Endothelial cell (in vitro differentiated cells): ENCODE measurements around the gene RAD51B. TPM values are rescaled to one million over a fixed set of nuclear protein-coding genes. Genes with fewer than 3 reads are reported as not detected.
A peak's percentile ranks its signal among the peaks of the same experiment; 100 is the strongest.

ENCODE experiments used
- DNase-seq: peaks from one replicate; pipeline ENCODE4 v3.0.0; 2021; ENCODE audit warnings: low spot score
- H3K27ac Mint-ChIP-seq: one replicate; pipeline ENCODE4 v1.8.0; 2021; ENCODE audit warnings: mixed read lengths, inconsistent platforms; ENCODE audit not compliant: unreplicated experiment
- H3K27me3 Mint-ChIP-seq: one replicate; pipeline ENCODE4 v1.8.0; 2021; ENCODE audit warnings: mild to moderate bottlenecking, moderate library complexity, mixed read lengths, inconsistent platforms; ENCODE audit not compliant: unreplicated experiment
- H3K36me3 Mint-ChIP-seq: one replicate; pipeline ENCODE4 v1.8.0; 2021; ENCODE audit warnings: mild to moderate bottlenecking, low read depth, mixed read lengths, inconsistent platforms; ENCODE audit not compliant: unreplicated experiment
- H3K4me1 Mint-ChIP-seq: one replicate; pipeline ENCODE4 v1.8.0; 2021; ENCODE audit warnings: mild to moderate bottlenecking, mixed read lengths, inconsistent platforms; ENCODE audit not compliant: unreplicated experiment
- H3K4me3 Mint-ChIP-seq: one replicate; pipeline ENCODE4 v1.8.0; 2021; ENCODE audit warnings: mild to moderate bottlenecking, mixed read lengths, inconsistent platforms; ENCODE audit not compliant: unreplicated experiment
- H3K9me3 Mint-ChIP-seq: one replicate; pipeline ENCODE4 v1.8.0; 2021; ENCODE audit warnings: mixed read lengths, inconsistent platforms; ENCODE audit not compliant: unreplicated experiment
- total RNA-seq: library from RNA; stranded (reverse); fragmentation: NEBNext Ultra II Directional; extraction: Animal tissue kit (Norgen Biotek cat#: 25700); gene quantifications from one replicate; pipeline ENCODE4 v1.2.1, GENCODE V29; 2021; ENCODE audit not compliant: unreplicated experiment
- TF ChIP-seq, protein P1 (sequence below): fragments of 200-600 bp; sonication (generic); IDR thresholded peaks from one replicate; pipeline ENCODE4 v1.5.0; 2021; ENCODE audit warnings: antibody characterized with exemption; ENCODE audit not compliant: unreplicated experiment

RAD51B gene
- total RNA-seq, 1 donor from 2014 or later: 23.5 TPM

DNA sequence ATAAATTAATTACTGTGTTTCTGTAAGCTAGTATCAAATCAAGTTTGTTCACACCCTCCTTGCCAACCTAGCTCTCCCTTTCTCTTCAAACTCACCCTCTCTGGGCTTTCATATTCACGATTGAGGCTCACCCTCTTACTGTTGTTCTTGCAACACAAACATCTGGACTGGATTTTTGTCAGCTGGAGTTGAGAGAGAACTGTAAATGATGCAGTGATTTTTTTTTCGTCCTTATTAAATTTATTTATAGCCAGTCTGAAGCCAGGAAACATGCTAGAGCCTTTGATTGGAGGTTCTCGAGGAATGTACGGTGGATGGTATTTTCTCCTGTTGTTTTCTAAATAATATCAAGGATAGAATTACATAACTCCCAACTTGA is 488.2 kb downstream of the RAD51B start:
- H3K4me1 Mint-ChIP-seq: peaks cover 22% of the 10 kb centered on the region
- H3K9me3 Mint-ChIP-seq: no peaks in the 10 kb centered on the region

GRCh38 chr14:68308726-68309520 is 489.3 kb downstream of the RAD51B start:
- Mint-ChIP-seq H3K27me3 (no peaks in the 10 kb centered on the region), H3K27ac (peak overlapping the region; percentile 58), H3K4me3 (no peak overlapping the region), H3K4me1 (peaks cover 32% of the 10 kb centered on the region), H3K36me3 (no peaks in the 10 kb centered on the region), H3K9me3 (no peaks in the 10 kb centered on the region)
- DNase-seq: no peak
- TF ChIP-seq, protein P1, sequence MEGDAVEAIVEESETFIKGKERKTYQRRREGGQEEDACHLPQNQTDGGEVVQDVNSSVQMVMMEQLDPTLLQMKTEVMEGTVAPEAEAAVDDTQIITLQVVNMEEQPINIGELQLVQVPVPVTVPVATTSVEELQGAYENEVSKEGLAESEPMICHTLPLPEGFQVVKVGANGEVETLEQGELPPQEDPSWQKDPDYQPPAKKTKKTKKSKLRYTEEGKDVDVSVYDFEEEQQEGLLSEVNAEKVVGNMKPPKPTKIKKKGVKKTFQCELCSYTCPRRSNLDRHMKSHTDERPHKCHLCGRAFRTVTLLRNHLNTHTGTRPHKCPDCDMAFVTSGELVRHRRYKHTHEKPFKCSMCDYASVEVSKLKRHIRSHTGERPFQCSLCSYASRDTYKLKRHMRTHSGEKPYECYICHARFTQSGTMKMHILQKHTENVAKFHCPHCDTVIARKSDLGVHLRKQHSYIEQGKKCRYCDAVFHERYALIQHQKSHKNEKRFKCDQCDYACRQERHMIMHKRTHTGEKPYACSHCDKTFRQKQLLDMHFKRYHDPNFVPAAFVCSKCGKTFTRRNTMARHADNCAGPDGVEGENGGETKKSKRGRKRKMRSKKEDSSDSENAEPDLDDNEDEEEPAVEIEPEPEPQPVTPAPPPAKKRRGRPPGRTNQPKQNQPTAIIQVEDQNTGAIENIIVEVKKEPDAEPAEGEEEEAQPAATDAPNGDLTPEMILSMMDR: no peak

More for the DNA sequence above, 488.2 kb downstream of the RAD51B start:
- H3K4me3 Mint-ChIP-seq: no peak overlapping the region
- TF ChIP-seq, protein P1: no peak
- DNase-seq: no peak
- no peaks in the 10 kb centered on the region for H3K27me3 Mint-ChIP-seq
- no peak overlapping the region for H3K27ac Mint-ChIP-seq
- H3K36me3 Mint-ChIP-seq: peaks cover 8% of the 10 kb centered on the region

- Mint-ChIP-seq H3K4me1 (peaks cover 37% of the 10 kb centered on the region), H3K27me3 (no peaks in the 10 kb centered on the region), H3K27ac (no peak overlapping the region), H3K4me3 (no peak overlapping the region), H3K36me3 (no peaks in the 10 kb centered on the region), H3K9me3 (no peaks in the 10 kb centered on the region)
- TF ChIP-seq, protein P1: no peak
- DNase-seq: no peak
Measured at GRCh38 chr14:68309616-68310015, 490.0 kb downstream of the RAD51B start.

GRCh38 chr14:68312300-68312699 is 492.7 kb downstream of the RAD51B start:
- H3K9me3 Mint-ChIP-seq: no peaks in the 10 kb centered on the region
- no peaks in the 10 kb centered on the region for H3K36me3 Mint-ChIP-seq
- peak overlapping the region; percentile 7 for H3K27ac Mint-ChIP-seq
- no peaks in the 10 kb centered on the region for H3K27me3 Mint-ChIP-seq
- no peak overlapping the region for H3K4me3 Mint-ChIP-seq
- peaks cover 47% of the 10 kb centered on the region for H3K4me1 Mint-ChIP-seq
- DNase-seq: no peak
- TF ChIP-seq, protein P1: no peak

DNA sequence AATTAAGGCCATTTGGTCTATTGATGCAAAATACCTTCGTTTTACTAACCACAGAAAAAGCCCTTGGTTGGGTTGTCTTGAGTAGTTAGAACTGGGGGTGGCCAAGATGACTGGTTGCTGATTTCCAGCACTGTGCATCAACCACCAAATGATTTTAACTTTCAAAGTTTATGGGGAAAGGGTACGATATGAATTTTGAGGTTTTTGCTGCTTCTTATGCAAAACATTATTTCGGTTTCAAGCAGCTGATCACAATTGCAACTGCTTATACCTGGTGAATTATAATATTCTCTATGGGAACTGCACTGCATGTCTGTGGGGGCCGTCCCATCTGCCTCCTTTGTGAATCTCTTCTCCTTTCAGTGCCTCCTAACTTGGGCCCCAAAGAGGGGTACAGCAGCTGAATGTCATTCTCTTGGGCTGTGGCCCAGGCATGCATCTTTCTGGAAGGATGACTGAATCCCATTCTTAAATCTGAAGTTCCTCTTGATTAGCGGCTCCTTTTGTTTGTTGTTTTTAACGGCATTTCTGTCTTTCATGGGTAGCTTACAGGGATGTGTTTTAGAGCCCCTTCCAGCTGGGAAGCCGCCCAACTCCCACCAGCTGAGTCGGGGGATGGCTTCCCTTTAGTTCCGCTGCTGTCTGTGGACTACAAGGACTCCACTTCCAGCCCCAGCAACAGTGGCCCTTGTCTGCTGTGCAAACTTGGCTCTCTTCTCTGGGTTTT is 493.5 kb downstream of the RAD51B start:
- H3K27ac Mint-ChIP-seq: no peak overlapping the region
- TF ChIP-seq, protein P1: no peak
- no peaks in the 10 kb centered on the region for H3K27me3 Mint-ChIP-seq
- H3K36me3 Mint-ChIP-seq: no peaks in the 10 kb centered on the region
- no peak overlapping the region for H3K4me3 Mint-ChIP-seq
- DNase-seq: no peak
- peaks cover 52% of the 10 kb centered on the region for H3K4me1 Mint-ChIP-seq
- H3K9me3 Mint-ChIP-seq: no peaks in the 10 kb centered on the region
